CD14-positive monocyte (primary cell): ENCODE results near the gene ZFP92. TPM values are rescaled to one million over a fixed set of nuclear protein-coding genes. Genes with fewer than 3 reads are reported as not detected.

Experiments used
- DNase-seq, 3 donors: peaks; one replicate each; pipeline ENCODE4 v3.0.0-alpha.2; 2011 to 2022
- H2AFZ ChIP-seq: 2 replicates; pipeline ENCODE4 v1.6.0; 2012; ENCODE audit warnings: mild to moderate bottlenecking, low read depth, low read length, inconsistent platforms; ENCODE audit not compliant: insufficient read depth, poor library complexity, severe bottlenecking
- H3K27ac ChIP-seq, 2 donors: 1 replicate in 1 of 2; 2 replicates in 1 of 2; pipeline ENCODE4 v1.5.1; 2012 to 2013; ENCODE audit warnings: low read length in 2 of 2, control low read depth in 1 of 2, inconsistent platforms in 1 of 2, low read depth in 1 of 2, mild to moderate bottlenecking in 1 of 2
- H3K27me3 ChIP-seq, 2 donors: one replicate each; pipeline versions ENCODE4 v1.6.0 to v1.6.1; 2011 to 2013; ENCODE audit warnings: low read length in 2 of 2; ENCODE audit not compliant: control insufficient read depth in 2 of 2, insufficient read depth in 2 of 2
- H3K36me3 ChIP-seq, 2 donors: replicated peaks in 1 of 2; 1 replicate in 1 of 2; 2 replicates in 1 of 2; pipeline versions ENCODE4 v1.5.1 to v1.6.1; 2012 to 2013; ENCODE audit warnings: low read length in 2 of 2, control low read depth in 1 of 2, inconsistent platforms in 1 of 2, mild to moderate bottlenecking in 1 of 2; ENCODE audit not compliant: insufficient read depth in 2 of 2, control insufficient read depth in 1 of 2
- H3K4me1 ChIP-seq, 2 donors: 1 replicate in 1 of 2; 2 replicates in 1 of 2; pipeline versions ENCODE4 v1.5.1 to v1.6.1; 2012 to 2013; ENCODE audit warnings: low read length in 2 of 2, control low read depth in 1 of 2, inconsistent platforms in 1 of 2, mild to moderate bottlenecking in 1 of 2, moderate library complexity in 1 of 2; ENCODE audit not compliant: insufficient read depth in 2 of 2, control insufficient read depth in 1 of 2
- H3K4me2 ChIP-seq: replicated peaks from 2 replicates; pipeline ENCODE3; 2012; ENCODE audit warnings: low read length, moderate library complexity, mild to moderate bottlenecking; ENCODE audit not compliant: poor library complexity, severe bottlenecking; ENCODE audit errors: extremely low read depth
- H3K4me3 ChIP-seq, 3 experiments: fragments of 200-600 bp in 1 of 3; sonication (generic) in 1 of 3; replicated peaks in 1 of 3; 1 replicate in 2 of 3; 2 replicates in 1 of 3; pipeline ENCODE4 v1.5.1; 2011 to 2013; ENCODE audit warnings: low read length in 3 of 3, mild to moderate bottlenecking in 3 of 3, control low read depth in 2 of 3, low read depth in 2 of 3, inconsistent platforms in 1 of 3, moderate library complexity in 1 of 3
- H3K79me2 ChIP-seq: 2 replicates; pipeline ENCODE4 v1.6.0; 2012; ENCODE audit warnings: mild to moderate bottlenecking, control low read depth, inconsistent platforms, low read length, moderate library complexity; ENCODE audit not compliant: insufficient read depth
- H3K9ac ChIP-seq: 2 replicates; pipeline ENCODE4 v1.6.0; 2017; ENCODE audit warnings: low read length, mild to moderate bottlenecking; ENCODE audit not compliant: insufficient read depth, poor library complexity, severe bottlenecking
- H3K9me3 ChIP-seq, 2 donors: replicated peaks in 1 of 2; 1 replicate in 1 of 2; 2 replicates in 1 of 2; pipeline versions ENCODE4 v1.5.1 to v1.6.1; 2012 to 2013; ENCODE audit warnings: low read length in 2 of 2, control low read depth in 1 of 2; ENCODE audit not compliant: control insufficient read depth in 1 of 2, insufficient read depth in 1 of 2
- H4K20me1 ChIP-seq: 2 replicates; pipeline ENCODE4 v1.6.0; 2012; ENCODE audit warnings: mild to moderate bottlenecking, low read length, control low read depth, moderate library complexity; ENCODE audit not compliant: insufficient read depth
- H3K27ac Mint-ChIP-seq, 7 donors: one replicate each; pipeline ENCODE4 v1.8.0; 2020; ENCODE audit warnings: mild to moderate bottlenecking in 7 of 7, mixed read lengths in 7 of 7, moderate library complexity in 6 of 7, inconsistent platforms in 2 of 7
- H3K27me3 Mint-ChIP-seq, 3 donors: one replicate each; pipeline ENCODE4 v1.8.0; 2021 to 2022; ENCODE audit warnings: low read depth in 3 of 3, mild to moderate bottlenecking in 3 of 3, mixed read lengths in 3 of 3, moderate library complexity in 3 of 3, inconsistent platforms in 1 of 3
- H3K36me3 Mint-ChIP-seq, 2 donors: one replicate each; pipeline ENCODE4 v1.8.0; 2020; ENCODE audit warnings: mixed read lengths in 2 of 2, inconsistent platforms in 1 of 2, mild to moderate bottlenecking in 1 of 2
- H3K4me1 Mint-ChIP-seq: one replicate; pipeline ENCODE4 v1.8.0; 2020; ENCODE audit warnings: mild to moderate bottlenecking, mixed read lengths
- H3K4me3 Mint-ChIP-seq, 2 donors: one replicate each; pipeline ENCODE4 v1.8.0; 2020; ENCODE audit warnings: mild to moderate bottlenecking in 2 of 2, mixed read lengths in 2 of 2, moderate library complexity in 1 of 2
- H3K9me3 Mint-ChIP-seq, 7 donors: one replicate each; pipeline ENCODE4 v1.8.0; 2020 to 2022; ENCODE audit warnings: mixed read lengths in 7 of 7, mild to moderate bottlenecking in 6 of 7, moderate library complexity in 6 of 7, inconsistent platforms in 2 of 7
- WGBS: methylation state at CpG from one replicate; pipeline ENCODE4 v1.1.5; 2013; ENCODE audit warnings: missing lambda C conversion rate; ENCODE audit not compliant: insufficient coverage; 5-methylcytosine and 5-hydroxymethylcytosine counted together
- intact Hi-C, 2 donors: fragments of 100-400 bp; cut with micrococcal nuclease; formaldehyde crosslinking; loops; one replicate each; pipeline versions ENCODE4 v1.15.0 to v1.15.1; 2023
- polyA plus RNA-seq, 3 donors: library from polyadenylated mRNA; depleted of rRNA in 1 of 3; unstranded in 2 of 3; stranded (reverse) in 1 of 3; fragments of 300-500 nt in 2 of 3; fragments of >200 nt in 1 of 3; fragmentation: Illumina TruSeq in 2 of 3; gene quantifications; 1 replicate in 2 of 3; 2 replicates in 1 of 3; pipeline ENCODE4 v1.2.3, GENCODE V29; 2012 to 2021
- TF ChIP-seq, protein P1 (sequence below): fragments of 200-600 bp; IDR thresholded peaks from one replicate; pipeline ENCODE4 v1.8.0; 2022; ENCODE audit warnings: antibody characterized with exemption, mild to moderate bottlenecking

Gene ZFP92
- polyA plus RNA-seq, 3 donors, result 0.04 to 0.96 (median 0.13) TPM

DNA sequence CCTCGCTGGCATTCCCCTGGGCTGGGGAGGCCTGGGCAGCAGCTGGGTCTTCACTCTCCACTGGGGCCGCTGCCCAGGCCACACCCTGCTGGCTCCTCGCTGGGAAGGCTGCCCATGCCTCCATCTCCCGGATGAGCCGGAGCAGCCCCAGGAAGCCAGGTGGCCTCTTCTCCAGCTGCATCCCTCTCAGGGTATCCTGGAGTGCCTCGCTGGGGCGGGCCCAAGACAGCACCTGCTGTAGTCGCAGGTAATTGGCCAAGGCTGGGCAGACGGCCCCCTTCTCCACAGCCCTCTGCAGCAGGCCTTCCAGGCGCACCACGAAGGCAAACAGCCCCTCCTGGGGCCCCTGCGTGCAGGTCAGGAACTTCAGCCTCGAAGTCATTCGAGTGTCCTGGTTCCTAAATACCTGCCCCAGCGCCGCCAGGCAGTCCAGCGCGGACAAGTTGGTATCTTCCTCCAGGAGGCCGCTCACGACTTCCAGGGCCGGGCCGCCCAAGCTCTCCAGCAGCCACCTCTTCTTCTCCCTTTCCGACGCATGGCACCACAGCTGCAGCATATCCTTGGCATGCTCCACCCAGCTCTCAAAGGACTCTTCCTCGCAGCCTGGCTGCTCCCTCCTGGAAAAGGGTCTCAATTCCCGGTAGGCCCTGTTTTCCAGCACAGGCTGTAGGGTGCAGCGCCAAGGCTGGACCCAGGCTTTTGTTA, 13.9 kb upstream of the ZFP92 start:
- Mint-ChIP-seq H3K36me3 (no peaks in the 10 kb centered on the region), H3K4me1 (peaks cover 4% of the 10 kb centered on the region), H3K4me3 (no peak overlapping the region), H3K27me3 (peaks cover 3 to 8% (median 6%) of the 10 kb centered on the region in 3 donors), H3K9me3 (peaks cover 0 to 10% (median 7%) of the 10 kb centered on the region in 7 donors), H3K27ac (no peak overlapping the region)
- Histone ChIP-seq H3K27me3 (no peaks in the 10 kb centered on the region), H3K4me3 (no peak overlapping the region), H3K4me2 (no peak overlapping the region), H3K9ac (no peak overlapping the region), H3K36me3 (no peaks in the 10 kb centered on the region), H3K4me1 (peaks cover 0 to 2% of the 10 kb centered on the region in 2 donors), H4K20me1 (no peaks in the 10 kb centered on the region), H3K27ac (no peak overlapping the region), H2AFZ (no peak overlapping the region), H3K79me2 (no peaks in the 10 kb centered on the region), H3K9me3 (peaks cover 0 to 7% of the 10 kb centered on the region in 2 donors)
- intact Hi-C loops, result no loop called here
- TF ChIP-seq, protein P1, sequence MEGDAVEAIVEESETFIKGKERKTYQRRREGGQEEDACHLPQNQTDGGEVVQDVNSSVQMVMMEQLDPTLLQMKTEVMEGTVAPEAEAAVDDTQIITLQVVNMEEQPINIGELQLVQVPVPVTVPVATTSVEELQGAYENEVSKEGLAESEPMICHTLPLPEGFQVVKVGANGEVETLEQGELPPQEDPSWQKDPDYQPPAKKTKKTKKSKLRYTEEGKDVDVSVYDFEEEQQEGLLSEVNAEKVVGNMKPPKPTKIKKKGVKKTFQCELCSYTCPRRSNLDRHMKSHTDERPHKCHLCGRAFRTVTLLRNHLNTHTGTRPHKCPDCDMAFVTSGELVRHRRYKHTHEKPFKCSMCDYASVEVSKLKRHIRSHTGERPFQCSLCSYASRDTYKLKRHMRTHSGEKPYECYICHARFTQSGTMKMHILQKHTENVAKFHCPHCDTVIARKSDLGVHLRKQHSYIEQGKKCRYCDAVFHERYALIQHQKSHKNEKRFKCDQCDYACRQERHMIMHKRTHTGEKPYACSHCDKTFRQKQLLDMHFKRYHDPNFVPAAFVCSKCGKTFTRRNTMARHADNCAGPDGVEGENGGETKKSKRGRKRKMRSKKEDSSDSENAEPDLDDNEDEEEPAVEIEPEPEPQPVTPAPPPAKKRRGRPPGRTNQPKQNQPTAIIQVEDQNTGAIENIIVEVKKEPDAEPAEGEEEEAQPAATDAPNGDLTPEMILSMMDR, result no peak
- no peak for DNase-seq
- WGBS, result 96% methylated on average over 22 of the region's 27 CpGs

DNA sequence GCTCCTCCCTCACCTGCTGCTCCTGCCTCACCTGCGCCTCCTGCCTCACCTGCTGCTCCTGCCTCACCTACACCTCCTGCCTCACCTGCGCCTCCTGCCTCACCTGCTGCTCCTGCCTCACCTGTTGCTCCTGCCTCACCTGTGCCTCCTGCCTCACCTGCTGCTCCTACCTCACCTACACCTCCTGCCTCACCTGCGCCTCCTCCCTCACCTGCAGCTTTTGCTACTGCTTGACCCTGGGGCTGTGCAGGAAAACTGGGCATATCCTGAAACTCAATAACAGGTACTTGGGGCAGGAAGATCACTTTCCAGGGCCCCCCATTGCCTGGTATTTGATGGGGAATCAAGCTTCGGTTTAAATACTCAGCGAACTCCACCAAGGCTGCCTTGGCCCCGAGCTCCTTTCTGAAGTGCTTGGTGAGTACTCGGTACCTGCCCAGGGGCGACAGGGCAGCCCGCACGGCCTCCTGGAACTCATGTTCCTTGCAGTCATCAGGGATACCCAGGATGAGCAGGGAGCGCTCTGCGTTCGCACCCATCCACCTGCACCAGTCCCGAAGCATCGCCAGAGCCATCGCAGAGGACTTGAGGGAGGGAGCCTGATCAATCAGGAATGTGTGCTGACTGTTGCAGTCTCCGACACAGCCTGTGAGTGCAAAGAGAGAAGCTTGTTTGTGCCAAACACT, 12.9 kb upstream of the ZFP92 start:
- TF ChIP-seq, protein P1, result no peak
- Mint-ChIP-seq H3K27me3 (peaks cover 3 to 6% (median 6%) of the 10 kb centered on the region in 3 donors), H3K27ac (peak overlapping the region in 1 of 7 donors; percentile 15), H3K36me3 (no peaks in the 10 kb centered on the region), H3K4me3 (no peak overlapping the region), H3K9me3 (peaks cover 0 to 10% (median 6%) of the 10 kb centered on the region in 7 donors), H3K4me1 (peaks cover 4% of the 10 kb centered on the region)
- no peaks in the 10 kb centered on the region for H4K20me1 ChIP-seq
- H3K9ac ChIP-seq, result no peak overlapping the region
- H3K36me3 ChIP-seq, result no peaks in the 10 kb centered on the region
- H2AFZ ChIP-seq, result no peak overlapping the region
- no peak for DNase-seq
- peaks cover 0 to 7% of the 10 kb centered on the region in 2 donors for H3K9me3 ChIP-seq
- H3K4me2 ChIP-seq, result no peak overlapping the region
- no peaks in the 10 kb centered on the region for H3K79me2 ChIP-seq
- intact Hi-C loops, result no loop called here
- WGBS, result no CpG with 5 or more reads among the region's 17 CpGs
- no peak overlapping the region for H3K4me3 ChIP-seq
- peaks cover 0 to 2% of the 10 kb centered on the region in 2 donors for H3K4me1 ChIP-seq
- no peaks in the 10 kb centered on the region for H3K27me3 ChIP-seq
- H3K27ac ChIP-seq, result no peak overlapping the region
